HEK293T (cell line): ENCODE data around the gene TBX20.

Experiments
- ARNT ChIP-seq: fragments of 450-650 bp; IDR thresholded peaks from 2 replicates; pipeline ENCODE4 v1.6.1; 2017; ENCODE audit warnings: mild to moderate bottlenecking
- BHLHE40 ChIP-seq: fragments of 450-650 bp; IDR thresholded peaks from 2 replicates; pipeline ENCODE4 v1.6.1; 2016; ENCODE audit warnings: mild to moderate bottlenecking, moderate library complexity, borderline replicate concordance
- CTBP1 ChIP-seq: fragments of 450-650 bp; IDR thresholded peaks from 2 replicates; pipeline ENCODE4 v1.6.1; 2016; ENCODE audit warnings: borderline replicate concordance
- ELF4 ChIP-seq: fragments of 450-650 bp; IDR thresholded peaks from 2 replicates; pipeline ENCODE4 v1.6.1; 2017; ENCODE audit warnings: antibody characterized with exemption
- FOXA1 ChIP-seq: fragments of 450-650 bp; IDR thresholded peaks from 2 replicates; pipeline ENCODE4 v1.6.1; 2016; ENCODE audit warnings: mild to moderate bottlenecking
- L3MBTL2 ChIP-seq: fragments of 450-650 bp; conservative IDR thresholded peaks from 2 replicates; pipeline ENCODE4 v1.6.1; 2016; ENCODE audit warnings: mild to moderate bottlenecking
- LEF1 ChIP-seq: fragments of 450-650 bp; IDR thresholded peaks from 2 replicates; pipeline ENCODE4 v1.6.1; 2017; ENCODE audit warnings: mild to moderate bottlenecking, borderline replicate concordance
- NFRKB ChIP-seq: fragments of 450-650 bp; IDR thresholded peaks from 2 replicates; pipeline ENCODE4 v1.6.1; 2016; ENCODE audit warnings: mild to moderate bottlenecking, moderate library complexity
- PKNOX1 ChIP-seq: fragments of 450-650 bp; IDR thresholded peaks from 2 replicates; pipeline ENCODE4 v1.6.1; 2016
- SP1 ChIP-seq: fragments of 450-650 bp; IDR thresholded peaks from 2 replicates; pipeline ENCODE4 v1.6.1; 2017
- TARDBP ChIP-seq: fragments of 450-650 bp; IDR thresholded peaks from 2 replicates; pipeline ENCODE4 v1.6.1; 2016
- ZNF384 ChIP-seq: fragments of 450-650 bp; IDR thresholded peaks from 2 replicates; pipeline ENCODE4 v1.6.1; 2016

- no peak for TF ChIP-seq NFRKB
- no peak for TF ChIP-seq LEF1
- TF ChIP-seq ELF4: no peak
- no peak for TF ChIP-seq ZNF384
- TF ChIP-seq L3MBTL2: no peak
- no peak for TF ChIP-seq TARDBP
- TF ChIP-seq FOXA1: no peak
- TF ChIP-seq BHLHE40: no peak
- no peak for TF ChIP-seq PKNOX1
- TF ChIP-seq SP1: no peak
- no peak for TF ChIP-seq ARNT
- TF ChIP-seq CTBP1: no peak
Observed at GRCh38 chr7:35280902-35281301, 27.0 kb upstream of the TBX20 start.
